GM13977 (cell line): ENCODE data around the gene MKNK2.

ENCODE experiments used
- DNase-seq: peaks from one replicate; pipeline ENCODE4 v3.0.0; 2012; ENCODE audit warnings: low spot score
- in situ Hi-C: fragments of 300-500 bp; cut with MboI; formaldehyde crosslinking; loops from one replicate; pipeline ENCODE4 v1.12.0; 2022; ENCODE audit warnings: low sequenced_read_pairs, low pct_unique_long_range_greater_than_20kb, mixed read lengths, inconsistent platforms; ENCODE audit not compliant: unreplicated experiment
- TF ChIP-seq, protein P1 (sequence below): IDR thresholded peaks from 2 replicates; pipeline ENCODE4 v1.5.1; 2012; ENCODE audit warnings: mild to moderate bottlenecking, control low read depth; ENCODE audit not compliant: insufficient read depth; ENCODE audit errors: extremely low read depth, missing control alignments

MKNK2 gene

DNA sequence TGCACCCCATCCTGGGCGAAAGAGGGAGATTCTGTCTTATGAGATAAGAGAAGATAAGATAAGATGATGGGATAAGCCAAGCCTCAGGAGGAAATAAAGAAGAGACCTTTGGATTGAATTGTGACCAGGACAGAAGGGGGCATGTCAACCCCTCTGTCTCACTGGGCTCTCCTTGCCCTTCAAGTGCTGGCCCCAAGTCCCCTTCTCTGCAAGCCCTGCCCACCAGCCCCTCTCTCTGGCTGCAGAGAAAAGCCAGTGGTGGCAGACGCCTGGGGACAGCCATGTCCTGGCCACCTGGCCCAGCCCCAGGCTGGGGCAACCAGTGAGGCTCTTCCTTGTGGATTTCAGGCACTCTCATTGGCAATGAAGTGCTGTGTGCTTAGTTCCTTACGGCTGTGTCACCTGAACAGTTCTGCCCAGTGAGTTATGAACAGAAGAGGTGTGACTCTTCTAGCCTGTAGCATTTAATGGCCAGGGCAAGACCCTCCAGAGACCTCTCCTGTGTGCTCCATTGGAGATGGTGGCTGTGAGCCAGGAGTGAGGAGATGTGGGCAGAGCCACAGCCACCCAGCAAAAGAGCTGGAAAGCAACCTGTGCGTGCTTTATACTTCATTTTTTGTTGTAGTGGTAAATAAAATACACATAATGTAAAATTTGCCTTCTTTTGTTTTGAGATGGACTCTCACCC is 29.4 kb downstream of the MKNK2 start:
- TF ChIP-seq, protein P1, sequence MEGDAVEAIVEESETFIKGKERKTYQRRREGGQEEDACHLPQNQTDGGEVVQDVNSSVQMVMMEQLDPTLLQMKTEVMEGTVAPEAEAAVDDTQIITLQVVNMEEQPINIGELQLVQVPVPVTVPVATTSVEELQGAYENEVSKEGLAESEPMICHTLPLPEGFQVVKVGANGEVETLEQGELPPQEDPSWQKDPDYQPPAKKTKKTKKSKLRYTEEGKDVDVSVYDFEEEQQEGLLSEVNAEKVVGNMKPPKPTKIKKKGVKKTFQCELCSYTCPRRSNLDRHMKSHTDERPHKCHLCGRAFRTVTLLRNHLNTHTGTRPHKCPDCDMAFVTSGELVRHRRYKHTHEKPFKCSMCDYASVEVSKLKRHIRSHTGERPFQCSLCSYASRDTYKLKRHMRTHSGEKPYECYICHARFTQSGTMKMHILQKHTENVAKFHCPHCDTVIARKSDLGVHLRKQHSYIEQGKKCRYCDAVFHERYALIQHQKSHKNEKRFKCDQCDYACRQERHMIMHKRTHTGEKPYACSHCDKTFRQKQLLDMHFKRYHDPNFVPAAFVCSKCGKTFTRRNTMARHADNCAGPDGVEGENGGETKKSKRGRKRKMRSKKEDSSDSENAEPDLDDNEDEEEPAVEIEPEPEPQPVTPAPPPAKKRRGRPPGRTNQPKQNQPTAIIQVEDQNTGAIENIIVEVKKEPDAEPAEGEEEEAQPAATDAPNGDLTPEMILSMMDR, result no peak
- DNase-seq, result no peak
- in situ Hi-C loops, result no loop called here

DNA sequence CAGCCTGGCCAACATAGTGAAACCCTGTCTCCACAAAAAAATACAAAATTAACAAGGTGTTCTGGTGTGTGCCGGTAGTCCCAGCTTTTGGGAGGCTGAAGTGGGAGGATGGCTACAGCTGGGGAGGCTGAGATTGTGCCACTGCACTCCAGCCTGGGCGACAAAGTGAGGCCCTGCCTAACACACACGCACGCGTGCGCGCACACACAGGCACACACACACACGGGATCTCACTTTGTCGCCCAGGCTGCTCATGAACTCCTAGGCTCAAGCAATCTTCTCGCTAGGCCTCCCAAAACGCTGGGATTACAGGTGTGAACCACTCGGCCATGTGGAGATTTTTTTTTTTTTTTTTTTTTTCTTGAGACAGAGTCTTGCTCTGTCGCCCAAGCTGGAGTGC is 32.3 kb downstream of the MKNK2 start:
- no peak for DNase-seq
- in situ Hi-C loops, result no loop called here
- TF ChIP-seq, protein P1, result no peak

DNA sequence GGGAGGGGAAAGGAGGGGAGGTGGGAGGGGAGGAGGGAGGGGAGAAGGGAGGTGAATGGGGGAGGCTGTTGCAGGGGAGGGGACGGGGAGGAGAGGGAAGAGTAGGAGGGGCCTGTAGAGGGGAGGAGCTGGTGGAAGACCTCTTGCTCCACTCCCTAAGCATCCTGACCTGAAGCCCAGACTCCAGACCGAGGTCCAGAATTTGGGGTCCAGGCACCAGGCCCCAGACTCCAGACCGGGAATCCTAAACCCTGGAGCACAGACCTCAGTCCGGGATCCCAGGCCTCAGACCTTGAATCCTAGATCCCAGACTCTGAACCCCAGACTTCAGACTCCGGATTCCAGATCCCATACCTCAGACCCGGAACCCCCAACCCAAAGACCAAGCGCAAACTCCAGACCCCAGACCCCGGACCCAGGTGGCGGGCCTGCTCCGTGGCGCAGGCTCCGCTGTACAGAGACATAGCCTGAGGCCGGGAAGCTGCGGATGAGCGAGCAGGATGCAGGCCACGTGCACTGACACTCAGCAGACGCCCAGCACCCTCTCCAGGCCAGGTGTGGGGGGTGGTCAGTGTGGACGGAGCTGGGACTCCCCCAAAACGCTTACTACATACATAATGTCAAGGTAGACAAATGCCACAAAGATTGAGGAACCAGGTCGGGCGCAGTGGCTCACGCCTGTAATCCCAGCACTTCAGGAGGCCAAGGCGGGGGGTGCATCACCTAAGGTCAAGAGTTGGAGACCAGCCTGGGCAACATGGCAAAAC is 34.8 kb downstream of the MKNK2 start:
- TF ChIP-seq, protein P1, result no peak
- DNase-seq, result peak; percentile 92
- in situ Hi-C loops, result no loop called here

DNA sequence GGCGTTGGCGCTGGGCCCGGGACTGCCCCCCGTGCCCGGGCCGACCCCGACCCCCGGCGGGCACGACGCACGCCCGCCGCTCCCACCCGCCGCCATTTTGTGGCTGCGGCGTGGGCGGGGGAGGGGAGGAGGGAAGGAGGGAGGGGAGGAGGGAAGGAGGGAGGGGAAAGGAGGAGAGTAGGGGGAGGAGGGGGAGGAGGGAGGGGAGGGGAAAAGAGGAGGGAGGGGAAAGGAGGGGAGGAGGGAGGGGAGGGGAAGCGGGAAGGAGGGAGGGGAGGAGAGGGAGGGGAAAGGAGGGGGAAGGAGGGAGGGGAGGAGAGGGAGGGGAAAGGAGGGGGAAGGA is 35.5 kb downstream of the MKNK2 start, which contains the start of gene BTBD2:
BTBD2 (minus strand) TSS at position 107 of the 343 bp plus-strand sequence; CDS start at position 96, 11 bp downstream.
- DNase-seq, result no peak
- in situ Hi-C loops, result no loop called here
- TF ChIP-seq, protein P1, result no peak

DNA sequence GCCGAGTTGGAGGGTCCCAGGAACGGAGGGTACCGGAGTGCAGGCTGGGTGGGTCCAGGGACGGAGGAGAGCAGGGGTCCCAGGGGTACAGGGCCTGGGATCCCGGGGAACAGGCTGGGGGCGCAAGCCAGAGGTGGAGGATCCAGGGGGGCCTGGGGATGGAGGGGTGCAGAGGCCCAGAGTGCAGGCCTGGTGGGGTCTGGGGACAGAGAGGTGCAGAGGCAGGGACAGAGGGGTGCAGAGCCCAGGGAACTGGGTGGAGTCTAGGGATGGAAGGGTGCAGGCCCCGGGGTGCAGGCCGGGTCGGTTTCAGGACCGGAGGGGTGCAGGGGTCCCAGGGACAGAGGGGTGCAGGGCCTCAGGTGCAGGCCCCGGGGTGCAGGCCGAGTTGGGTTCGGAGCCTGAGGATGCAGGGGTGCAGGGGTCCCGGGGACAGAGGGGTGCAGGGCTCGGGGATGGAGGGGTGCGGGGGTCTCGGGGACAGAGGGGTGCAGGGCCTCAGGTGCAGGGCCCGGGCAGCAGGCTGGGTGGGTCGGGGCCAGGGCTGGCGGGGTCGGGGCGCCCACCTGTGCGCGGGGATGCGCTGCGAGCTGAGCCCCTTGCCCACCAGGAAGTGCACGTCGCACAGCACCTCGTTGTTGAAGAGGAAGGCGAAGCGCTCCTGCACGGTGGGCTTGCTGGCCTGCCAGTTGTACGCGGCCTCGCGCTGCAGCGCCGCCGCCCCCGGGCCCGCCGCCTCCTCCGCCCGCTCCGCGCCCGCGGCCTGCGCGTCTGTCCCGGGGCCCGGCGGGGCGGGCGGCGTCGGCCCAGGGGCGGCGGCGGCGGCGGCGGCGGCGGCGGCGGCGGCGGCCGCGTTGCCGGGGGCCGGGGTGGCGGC is 36.1 kb downstream of the MKNK2 start:
- in situ Hi-C loops, result no loop called here
- peak; percentile 82 for DNase-seq

DNA sequence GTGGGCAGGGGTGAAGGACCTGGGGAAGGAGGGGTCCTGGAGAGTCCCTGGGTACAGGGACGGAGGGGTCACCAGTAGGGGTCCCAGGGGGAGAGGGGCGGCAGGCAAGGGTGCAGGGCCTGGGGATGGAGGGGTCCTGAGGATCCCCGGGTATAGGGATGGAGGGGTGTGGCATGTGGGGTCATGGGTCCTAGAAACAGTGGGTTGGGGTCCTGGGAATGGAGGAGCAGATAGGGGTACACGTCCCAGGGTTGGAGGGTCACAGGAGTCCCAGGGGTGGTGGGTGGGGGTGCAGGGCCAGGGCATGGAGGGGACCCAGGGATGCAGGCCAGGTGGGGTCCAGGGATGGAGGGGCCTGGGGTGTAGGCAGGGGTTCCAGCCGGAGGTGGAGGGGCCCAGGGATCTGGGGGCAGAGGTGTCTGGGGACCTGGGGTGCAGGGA is 36.9 kb downstream of the MKNK2 start:
- in situ Hi-C loops, result no loop called here
- TF ChIP-seq, protein P1, result no peak
- DNase-seq, result no peak

More for the DNA sequence above, 36.1 kb downstream of the MKNK2 start:
- TF ChIP-seq, protein P1, result no peak
